Urothelium cell line (cell line): ENCODE results near the gene GRID1.
A peak's percentile ranks its signal among the peaks of the same experiment; 100 is the strongest.
"Not testable (repeated sequence)": the region's sequence is repeated elsewhere in the genome, so short reads cannot be mapped to it uniquely, and the experiment has no call there.

Source experiments
- DNase-seq: peaks from one replicate; pipeline ENCODE4 v3.0.0; 2011; ENCODE audit warnings: low spot score, mixed read lengths
- FAIRE-seq: peaks from 2 replicates; lab custom pipeline; 2011; peaks lifted over from hg19 to GRCh38; lab: Jason Lieb, UNC

Gene GRID1

DNA sequence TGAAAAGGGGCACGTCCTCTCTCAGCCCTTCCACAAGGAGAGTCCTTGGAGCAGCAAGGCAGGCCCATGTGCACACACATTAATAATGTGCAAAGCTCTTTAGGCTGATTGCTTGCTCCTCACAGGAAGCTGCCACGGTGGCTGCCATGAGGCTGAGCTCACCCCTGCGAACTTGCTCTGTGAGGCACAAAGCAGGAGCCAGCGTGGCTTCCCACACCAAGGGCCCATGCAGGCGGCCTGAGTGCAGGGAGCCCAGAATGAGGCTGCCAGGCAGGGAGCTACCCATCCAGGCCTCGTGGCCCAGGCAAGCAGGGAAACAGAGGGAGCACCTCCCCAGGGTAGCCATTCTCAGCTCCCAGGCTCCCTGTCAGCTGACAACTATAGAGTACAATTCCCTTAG is 242.9 kb downstream of the GRID1 start:
- no peak for FAIRE-seq
- DNase-seq = no peak

DNA sequence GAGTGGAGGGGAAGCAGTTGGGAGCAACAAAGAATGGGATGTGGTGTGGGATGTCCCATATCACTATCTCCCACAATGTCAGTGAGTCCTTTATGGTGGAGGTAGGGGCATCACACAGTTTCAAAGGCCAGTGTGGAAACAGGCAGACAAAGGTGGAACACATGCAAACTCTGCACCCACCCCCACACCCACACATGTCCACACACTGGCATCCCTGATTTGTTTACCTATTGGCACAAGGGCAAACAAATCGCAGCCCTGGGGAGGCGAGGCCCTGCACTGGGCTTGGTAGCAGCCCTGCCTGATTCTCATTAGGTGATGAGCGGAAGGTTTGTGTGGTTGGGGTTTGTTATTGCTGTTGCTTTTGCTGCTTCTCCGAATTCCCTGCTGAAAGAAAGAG is 243.3 kb downstream of the GRID1 start:
- DNase-seq (no peak), FAIRE-seq (no peak)

DNA sequence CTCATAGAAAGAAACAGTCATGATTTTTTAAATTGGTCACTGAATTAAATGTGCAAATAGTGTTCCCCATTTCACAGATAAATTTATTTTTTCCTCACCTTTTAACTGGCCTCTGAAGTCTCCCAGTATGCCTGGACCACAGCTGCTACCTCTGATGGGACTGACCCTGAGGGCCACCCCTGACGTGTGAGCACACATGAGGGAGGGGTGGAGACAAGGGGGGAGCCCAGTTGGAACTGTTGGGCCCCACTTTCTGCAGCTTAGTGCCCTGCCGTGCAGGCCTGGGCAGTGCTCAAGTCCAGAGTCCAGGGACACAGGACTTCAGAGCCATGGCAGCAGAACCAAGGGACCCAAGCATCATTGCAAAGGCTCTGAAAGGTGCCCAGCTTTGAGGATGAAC is 243.9 kb downstream of the GRID1 start:
- FAIRE-seq = no peak
- no peak for DNase-seq

DNA sequence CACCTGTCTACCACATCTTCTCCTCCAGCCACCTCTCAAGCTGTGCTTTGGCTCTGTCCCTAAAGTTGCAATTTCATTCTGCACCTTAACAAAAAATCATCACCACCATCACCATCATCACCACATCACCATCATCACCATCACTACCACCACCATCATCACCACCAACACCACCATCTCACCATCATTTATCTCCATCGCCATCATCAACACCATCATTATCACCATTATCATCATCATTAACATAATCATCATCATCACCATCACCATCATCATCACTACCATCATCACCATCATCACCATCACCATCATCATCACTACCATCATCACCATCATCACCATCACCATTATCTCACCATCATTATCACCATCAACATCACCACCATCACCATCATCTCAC is 245.4 kb downstream of the GRID1 start:
- FAIRE-seq = peak; percentile 100

DNA sequence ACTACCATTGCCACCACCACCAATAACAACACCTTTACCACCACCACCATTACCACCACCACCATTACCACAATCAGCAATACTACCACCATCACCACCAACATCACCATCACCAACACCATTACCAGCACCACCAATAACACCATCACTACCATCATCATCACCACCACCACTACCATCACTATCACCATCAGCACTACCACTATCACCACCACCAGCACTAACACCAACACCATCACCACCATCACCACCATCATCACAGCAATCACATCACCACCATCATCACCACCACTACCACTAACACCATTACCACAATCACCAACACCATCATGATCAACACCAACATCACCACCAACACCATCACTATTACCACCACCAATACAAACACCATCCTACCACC is 249.5 kb downstream of the GRID1 start:
- DNase-seq = no peak
- peak; percentile 98 for FAIRE-seq

More for the DNA sequence above, 245.4 kb downstream of the GRID1 start:
- no peak for DNase-seq

DNA sequence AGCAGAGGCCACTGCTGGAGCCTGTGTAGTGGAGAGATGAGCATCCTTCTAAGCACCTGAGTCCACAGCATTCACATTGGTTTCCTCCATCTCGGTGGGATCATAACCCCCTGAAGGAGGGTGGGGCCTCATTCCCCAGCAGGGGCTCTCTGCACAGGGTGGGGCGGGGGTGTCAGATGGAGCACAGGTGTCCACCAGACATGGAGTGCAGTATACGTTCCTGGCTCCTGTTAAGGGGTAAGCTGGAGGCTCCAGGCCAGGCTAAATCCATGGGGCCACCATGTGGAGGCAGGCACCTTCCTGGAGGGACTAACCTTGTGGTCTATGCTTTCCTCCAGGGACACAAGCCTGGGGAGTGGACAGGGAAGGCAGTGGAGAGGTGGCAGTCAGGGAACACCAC is 252.6 kb downstream of the GRID1 start:
- DNase-seq = no peak
- no peak for FAIRE-seq

DNA sequence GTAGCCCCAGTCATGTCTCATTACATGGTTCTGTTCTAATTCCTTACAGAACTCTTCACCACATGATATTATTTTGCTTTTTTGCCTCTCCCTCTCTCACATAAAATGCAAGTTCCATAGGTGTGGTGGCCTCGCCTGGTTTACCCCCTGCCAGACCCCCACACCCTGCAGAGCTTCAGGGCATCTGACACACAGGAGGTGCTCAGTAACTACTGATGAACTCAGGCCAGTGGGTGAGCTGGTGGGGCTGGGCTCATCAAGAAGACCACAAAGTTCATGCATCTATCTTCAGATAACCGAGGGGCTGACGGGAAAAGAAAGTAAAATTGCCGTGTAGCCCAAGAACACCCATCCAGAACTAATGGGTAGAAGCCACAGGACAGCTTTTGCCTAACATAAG is 253.1 kb downstream of the GRID1 start:
- no peak for FAIRE-seq
- DNase-seq = no peak

DNA sequence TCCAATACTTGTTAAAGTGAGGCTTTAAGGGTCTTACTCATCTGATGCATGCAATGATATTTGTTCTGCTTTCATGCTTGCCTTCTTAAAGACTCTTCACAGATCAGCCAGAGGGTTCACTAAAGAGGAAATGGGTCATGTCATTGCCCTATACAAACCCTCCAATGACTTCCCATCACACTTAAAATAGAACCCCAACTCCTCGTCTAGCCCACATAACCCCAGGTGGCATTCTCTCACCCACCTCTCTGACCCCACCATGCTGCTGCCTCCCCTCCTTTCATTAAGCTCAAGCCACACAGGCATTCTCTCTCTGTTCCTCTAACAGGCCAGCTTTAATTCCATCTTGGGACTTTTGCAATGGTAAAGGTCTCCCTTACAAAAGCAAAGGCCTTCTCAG is 253.6 kb downstream of the GRID1 start:
- DNase-seq = no peak
- no peak for FAIRE-seq

DNA sequence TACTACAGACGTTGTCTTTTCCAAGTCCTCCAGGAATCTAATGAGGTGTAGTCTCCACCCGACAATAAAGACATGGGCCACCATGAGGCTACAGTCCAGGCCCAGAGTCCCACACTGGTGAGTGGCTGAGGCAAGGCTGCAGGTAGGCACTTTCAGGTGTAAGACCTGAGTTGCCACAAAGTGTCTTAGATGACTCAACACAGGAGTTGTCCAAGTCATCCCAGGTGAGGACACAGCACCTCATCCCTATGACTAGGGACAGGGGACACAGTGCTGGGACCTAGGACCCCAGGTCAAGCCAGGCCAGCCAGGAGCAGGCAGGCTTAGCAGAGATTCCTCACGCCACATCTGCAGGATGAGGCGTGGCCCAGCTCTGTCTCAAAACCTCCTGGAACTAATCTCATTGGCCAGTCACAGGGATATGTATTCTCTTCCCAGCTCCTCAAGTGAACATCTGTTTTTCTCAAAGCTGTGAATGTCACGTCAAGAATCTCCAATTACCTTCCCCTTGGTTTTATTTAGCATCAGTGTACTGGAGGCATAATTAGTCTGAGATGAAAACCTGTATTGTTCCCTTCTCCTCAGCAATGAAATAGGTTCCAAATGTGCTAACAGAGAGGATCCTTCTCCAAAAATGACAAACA is 254.6 kb downstream of the GRID1 start:
- no peak for FAIRE-seq

DNA sequence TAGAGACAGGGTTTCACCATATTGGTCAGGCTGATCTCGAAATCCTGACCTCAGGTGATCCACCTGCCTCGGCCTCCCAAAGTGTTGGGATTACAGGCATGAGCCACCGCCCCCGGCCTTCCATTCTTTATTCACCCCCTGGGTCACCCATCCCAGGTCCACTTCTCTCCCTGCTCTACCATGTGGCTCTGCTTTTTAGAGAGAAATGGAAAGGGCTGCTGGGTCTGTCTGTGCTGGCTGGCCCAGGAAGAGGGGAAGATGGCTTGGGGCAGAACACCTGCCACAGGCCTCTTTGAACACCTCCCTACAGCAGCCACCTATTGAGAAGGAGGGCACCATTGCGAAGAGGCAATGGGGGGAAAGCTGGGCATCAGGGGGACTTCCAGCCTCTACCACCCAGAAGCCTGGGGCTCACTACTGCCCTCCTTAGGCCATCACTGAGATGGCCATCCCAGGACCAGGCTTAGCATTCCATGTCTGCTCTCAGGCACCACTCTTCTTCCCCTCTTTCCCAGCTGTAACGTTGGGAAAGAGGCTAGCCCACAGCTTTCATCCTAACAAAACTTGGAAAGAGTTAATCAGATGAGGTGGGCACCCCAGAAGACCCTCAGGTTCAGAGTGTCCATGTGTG is 256.3 kb downstream of the GRID1 start:
- no peak for FAIRE-seq

More for the DNA sequence above, 254.6 kb downstream of the GRID1 start:
- DNase-seq = no peak

DNA sequence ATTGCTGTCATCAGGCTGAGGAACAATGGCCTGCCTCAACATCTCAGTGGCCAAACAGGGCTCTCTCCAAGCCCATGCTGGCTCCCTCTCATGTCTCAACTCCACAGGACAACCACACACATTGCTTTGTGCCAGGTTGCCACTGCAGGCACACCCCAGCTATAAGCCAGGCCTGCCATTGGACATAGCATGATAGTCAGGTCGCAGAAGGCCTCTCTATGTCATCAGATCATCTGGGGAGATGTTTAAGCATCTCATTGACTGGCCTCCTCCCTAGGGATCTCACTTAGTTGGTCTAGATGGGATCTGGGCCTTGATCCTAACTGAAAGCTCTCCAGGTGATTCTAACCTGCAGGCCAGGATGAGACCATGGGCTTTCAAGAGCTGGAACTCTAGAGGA is 257.2 kb downstream of the GRID1 start:
- FAIRE-seq (no peak), DNase-seq (no peak)

More for the DNA sequence above, 256.3 kb downstream of the GRID1 start:
- DNase-seq = no peak

DNA sequence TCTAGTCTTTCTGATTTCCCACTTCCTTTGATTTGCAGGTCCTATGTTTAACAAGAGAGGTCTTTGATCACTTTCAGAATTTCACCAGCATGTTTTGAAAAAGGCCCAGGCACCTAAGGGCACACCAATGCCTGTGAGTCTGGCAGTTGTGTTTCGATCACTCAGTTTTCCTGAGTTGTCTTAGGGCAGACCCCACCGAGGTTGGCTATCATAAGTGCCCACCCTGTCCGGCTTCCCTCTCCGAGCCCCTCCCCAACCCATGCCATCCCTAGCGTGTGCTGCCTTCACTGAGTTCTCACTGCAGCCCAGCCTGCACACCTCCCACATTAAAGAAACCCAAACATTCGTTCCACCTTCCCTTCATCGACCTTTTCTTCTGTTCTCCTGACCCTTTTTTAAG is 257.9 kb downstream of the GRID1 start:
- DNase-seq (no peak), FAIRE-seq (no peak)

DNA sequence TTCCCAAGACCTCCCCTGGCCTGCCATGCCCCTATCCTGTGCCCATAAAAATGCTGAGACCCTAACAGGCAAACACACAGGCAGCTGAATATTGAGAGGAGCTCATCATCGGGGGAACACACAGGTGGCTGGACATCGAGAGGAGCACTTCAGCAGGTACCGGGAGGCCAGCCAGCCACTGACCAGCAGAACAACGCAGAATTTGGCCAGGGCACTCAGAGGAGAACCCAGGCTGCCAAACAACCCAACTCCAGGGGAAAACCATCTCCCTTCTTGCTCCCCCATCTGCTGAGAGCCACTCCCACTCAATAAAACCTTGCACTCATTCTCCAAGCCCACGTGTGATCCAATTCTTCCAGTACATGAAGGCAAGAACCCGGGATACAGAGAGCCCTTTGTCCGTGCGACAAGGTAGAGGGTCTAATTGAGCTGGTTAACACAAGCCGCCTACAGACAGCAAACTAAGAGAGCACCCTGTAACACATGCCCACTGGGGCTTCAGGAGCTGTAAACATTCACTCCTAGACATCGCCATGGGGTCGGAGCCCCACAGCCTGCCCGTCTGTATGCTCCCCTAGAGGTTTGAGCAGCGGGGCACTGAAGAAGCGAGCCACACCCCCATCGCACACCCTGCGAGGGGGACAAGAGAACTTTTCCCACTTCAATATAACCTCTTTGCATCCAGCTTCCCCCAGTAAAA is 258.8 kb downstream of the GRID1 start:
- FAIRE-seq, DNase-seq: not testable (repeated sequence)

DNA sequence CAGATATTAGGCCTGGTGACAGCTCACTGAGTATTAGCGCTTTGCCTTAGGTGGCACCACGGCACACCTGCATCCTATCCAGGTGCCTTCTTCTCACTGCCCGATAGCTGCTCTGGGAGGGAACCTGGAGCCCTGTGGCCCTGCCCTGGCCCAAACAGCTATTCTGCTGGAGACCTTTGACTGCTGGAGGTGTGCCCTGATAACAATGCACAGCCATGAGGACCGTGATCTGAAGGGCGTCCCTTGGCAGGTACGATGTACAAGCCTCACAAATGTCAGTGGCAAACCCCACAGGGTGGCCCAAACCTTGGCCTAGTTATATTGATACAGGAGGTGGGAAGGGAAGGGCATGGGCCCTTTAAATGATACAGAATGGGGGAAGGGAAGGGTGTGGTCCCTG is 259.5 kb downstream of the GRID1 start:
- DNase-seq (no peak), FAIRE-seq (no peak)

DNA sequence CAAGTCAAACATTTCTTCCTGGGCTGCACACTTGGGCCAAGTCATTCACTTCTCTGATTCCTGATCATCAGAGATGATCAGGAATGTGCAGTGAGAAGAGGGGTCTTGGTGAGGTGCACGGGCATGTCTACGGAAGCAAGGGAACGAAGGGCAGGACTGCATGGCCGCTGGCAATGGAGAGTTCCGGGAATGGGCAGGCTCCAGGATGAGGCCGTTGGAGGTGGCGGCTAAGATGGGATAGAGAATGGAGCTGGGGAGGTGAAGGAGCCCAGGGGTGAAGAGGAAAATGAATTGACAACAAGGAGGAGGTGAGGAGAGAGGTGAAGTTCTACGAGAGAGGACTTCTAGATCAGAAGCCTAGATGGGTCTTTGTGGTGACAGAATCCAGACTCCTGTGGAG is 260.0 kb downstream of the GRID1 start:
- no peak for DNase-seq
- FAIRE-seq = no peak

DNA sequence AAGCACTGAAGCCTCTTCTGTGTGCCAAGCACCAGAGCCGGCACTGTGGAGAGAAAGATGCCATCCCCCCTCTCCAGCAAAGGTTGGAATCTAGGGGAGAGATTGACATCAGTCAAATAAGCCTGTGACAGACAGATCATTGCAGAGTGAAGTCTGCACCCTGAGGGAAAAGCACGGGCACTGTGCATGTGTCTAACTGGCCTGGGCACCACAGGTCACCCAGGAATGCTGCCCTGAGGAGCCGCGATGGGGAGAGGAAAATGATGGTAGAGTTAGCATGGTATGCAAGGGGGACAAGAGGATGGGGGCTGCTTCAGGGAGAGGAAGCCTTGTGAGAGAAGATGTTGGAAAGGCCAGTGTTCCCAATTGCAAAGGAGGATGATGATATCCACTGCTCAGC is 261.0 kb downstream of the GRID1 start:
- no peak for FAIRE-seq
- DNase-seq = no peak

DNA sequence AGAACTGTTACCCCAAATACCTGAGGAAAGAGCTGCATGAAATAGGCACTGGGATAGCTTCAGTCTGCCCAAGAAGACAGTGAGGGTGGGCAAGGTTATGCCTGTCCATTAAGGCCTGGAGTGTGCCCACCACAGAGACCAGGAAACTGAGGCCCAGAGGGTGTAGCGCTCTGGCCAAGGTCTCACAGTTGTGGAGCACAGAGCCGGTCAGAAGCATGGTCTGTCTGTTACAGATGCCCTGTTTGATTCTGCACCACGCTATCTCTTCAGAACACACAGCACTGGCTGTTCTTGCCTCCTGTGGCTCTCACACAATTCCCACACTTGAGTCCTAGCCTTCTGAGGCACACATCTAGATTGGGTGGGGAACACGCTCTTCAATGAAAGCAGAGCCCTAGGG is 261.4 kb downstream of the GRID1 start:
- DNase-seq (no peak), FAIRE-seq (no peak)

DNA sequence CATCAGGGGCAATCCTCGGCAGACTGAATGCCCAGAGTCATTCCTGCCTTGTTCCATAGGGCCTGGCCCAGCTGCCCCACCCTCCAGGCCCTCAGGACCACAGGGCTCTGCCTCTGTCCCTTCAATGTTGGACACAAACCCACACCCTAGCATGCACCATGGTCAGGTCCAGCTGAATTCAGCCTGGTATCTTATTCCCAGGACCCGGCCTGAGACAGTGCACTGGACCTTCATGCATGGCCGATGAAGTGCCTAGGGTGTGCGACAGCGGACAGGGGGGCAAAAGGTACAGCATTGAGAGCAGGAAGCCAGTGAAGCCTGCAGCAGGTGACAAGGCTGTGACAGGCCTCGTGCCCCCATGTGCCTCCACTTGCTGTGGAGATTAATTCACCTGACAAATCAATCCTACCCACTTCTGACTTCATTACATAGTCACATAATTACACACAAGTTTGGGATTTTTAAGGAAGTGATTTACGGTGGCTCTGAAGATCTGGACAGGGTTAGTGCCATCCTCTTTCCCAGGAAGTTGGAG is 261.9 kb downstream of the GRID1 start:
- FAIRE-seq = no peak
- DNase-seq = no peak

DNA sequence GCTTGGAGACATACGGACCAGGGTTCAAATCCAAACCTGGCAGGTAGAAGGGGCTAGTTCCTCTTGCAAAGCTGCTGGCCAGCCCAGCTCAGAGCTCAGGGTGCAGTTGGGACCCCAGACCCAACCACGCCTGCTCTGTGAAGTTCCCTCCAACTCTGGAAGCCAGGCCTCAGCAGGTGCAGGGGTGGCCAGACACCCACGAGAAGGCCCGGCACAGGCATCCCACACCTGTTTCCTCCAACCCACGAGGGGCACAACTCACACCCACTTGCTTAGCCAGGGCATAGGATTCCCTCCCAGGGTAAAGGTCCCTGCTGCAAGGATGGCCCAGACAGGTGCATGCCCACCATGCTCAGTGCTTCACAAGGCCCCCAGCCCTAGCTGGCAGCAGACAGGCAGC is 262.4 kb downstream of the GRID1 start:
- no peak for DNase-seq
- FAIRE-seq = no peak

DNA sequence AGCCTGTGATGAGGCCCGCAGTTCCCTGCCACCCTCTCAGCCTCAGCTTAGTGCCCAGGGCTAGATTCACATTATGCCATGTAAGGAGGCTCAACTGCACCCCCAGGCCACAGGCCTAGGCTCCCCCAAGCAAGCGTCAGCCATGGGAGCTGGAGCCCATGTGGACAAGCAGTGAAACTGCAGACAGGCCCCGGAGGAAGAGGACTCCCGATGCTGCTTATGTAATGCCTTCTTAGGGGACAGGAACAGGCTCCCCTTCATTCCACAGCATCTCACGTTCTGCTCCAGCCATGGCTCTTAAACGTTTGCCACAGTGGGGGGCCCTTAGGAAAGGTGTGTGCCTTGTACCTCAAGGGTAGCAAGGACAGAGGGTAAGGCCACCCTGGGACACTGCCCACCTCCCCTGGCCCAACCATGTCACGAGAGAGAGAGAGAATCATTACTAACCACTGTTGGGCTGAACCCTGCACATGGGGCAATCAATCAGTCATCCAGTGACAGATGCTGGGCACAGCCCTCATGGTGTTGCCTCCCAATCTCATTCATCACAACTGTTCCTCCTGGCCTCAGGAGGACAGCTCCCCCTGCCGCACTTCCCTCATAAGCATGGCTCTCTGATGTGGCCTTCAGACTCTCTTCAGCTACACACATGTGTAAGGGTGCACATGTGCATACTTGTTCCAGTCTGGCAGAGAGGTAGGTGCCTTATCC is 263.0 kb downstream of the GRID1 start:
- DNase-seq = no peak
- no peak for FAIRE-seq

DNA sequence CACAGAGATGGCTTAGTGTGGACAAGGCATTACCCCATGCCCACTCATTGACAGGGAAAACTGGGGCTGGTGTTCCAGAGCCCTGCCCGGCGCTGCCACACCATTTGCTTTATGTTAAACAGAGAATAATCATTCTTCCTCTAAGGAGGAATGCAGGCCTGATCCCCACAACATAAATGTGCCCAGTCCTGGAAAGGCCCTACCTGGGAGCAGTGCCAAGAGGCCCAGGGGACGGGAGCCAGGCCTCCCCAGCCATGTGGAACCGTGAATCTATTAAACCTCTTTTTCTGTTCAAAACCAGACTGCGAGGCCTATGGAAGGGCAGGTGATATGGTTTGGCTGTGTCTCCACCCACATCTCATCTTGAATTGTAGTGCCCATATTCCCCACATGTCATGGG is 264.1 kb downstream of the GRID1 start:
- DNase-seq = no peak
- no peak for FAIRE-seq
